Keratinocyte (primary cell): ENCODE data around the gene SGCG.

Experiments
- EZH2 ChIP-seq: IDR thresholded peaks from one replicate; pipeline ENCODE4 v1.6.1; 2012; ENCODE audit warnings: inconsistent platforms, mild to moderate bottlenecking, low read length, moderate library complexity
- TF ChIP-seq, protein P1 (sequence below), 3 experiments: IDR thresholded peaks in 1 of 3; conservative IDR thresholded peaks in 1 of 3; optimal IDR thresholded peaks in 1 of 3; 2 replicates in 2 of 3; 3 replicates in 1 of 3; pipeline versions ENCODE3 to v1.5.1; 2011; ENCODE audit warnings: low read length in 3 of 3, mild to moderate bottlenecking in 3 of 3, moderate library complexity in 2 of 3, control low read depth in 1 of 3, inconsistent platforms in 1 of 3; ENCODE audit not compliant: insufficient read depth in 2 of 3; ENCODE audit errors: extremely low read depth in 1 of 3

DNA sequence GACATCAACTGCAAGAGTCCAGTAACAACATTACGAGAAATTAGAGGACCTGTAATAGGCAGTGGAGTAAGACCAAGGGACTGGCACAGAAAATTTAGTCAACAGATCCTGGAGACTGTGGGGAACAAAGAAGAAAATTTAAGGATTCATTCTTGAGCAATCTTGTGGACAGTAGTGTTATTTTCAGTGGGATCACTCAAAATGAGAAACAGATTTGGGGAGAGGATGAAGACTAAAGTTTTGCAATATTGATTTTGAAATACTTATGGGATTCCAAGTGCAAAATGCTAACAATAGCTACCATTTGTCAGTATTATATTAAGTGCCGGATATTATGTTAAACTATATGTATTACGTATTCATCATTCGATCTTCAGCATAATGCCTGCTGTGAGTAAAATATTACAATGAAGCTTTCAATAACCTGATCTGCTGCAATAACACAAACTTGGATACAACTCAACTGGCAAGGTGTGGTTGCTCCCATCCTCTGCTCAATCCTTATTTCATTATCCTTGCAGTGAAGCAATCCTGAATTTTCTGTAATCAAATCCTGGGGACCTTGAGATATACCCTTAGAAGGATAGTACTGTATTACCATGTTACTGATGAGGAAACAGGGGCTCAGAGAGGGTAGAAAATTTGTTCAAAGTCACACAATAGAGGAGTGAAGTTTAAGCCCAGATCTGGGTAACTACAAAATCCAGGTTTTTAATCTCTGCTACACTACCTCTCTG is 168.6 kb downstream of the SGCG start:
- TF ChIP-seq, protein P1, sequence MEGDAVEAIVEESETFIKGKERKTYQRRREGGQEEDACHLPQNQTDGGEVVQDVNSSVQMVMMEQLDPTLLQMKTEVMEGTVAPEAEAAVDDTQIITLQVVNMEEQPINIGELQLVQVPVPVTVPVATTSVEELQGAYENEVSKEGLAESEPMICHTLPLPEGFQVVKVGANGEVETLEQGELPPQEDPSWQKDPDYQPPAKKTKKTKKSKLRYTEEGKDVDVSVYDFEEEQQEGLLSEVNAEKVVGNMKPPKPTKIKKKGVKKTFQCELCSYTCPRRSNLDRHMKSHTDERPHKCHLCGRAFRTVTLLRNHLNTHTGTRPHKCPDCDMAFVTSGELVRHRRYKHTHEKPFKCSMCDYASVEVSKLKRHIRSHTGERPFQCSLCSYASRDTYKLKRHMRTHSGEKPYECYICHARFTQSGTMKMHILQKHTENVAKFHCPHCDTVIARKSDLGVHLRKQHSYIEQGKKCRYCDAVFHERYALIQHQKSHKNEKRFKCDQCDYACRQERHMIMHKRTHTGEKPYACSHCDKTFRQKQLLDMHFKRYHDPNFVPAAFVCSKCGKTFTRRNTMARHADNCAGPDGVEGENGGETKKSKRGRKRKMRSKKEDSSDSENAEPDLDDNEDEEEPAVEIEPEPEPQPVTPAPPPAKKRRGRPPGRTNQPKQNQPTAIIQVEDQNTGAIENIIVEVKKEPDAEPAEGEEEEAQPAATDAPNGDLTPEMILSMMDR (optimal IDR thresholded peaks at IDR 0.05 in 1 of 3, IDR thresholded peaks at IDR 0.05 in 1 of 3, conservative IDR thresholded peaks at IDR 0.05 in 1 of 3; ENCODE audit: extremely low read depth in 1 of 3, insufficient read depth in 2 of 3, low read length in 3 of 3): no peak
- no peak for TF ChIP-seq EZH2
